Measurements from ENCODE around the gene VWA5B2. TPM values are rescaled to one million over a fixed set of nuclear protein-coding genes. Genes with fewer than 3 reads are reported as not detected.

Gene VWA5B2
- total RNA-seq, 1 experiment from 2014 or later, result 2.7 TPM

DNA sequence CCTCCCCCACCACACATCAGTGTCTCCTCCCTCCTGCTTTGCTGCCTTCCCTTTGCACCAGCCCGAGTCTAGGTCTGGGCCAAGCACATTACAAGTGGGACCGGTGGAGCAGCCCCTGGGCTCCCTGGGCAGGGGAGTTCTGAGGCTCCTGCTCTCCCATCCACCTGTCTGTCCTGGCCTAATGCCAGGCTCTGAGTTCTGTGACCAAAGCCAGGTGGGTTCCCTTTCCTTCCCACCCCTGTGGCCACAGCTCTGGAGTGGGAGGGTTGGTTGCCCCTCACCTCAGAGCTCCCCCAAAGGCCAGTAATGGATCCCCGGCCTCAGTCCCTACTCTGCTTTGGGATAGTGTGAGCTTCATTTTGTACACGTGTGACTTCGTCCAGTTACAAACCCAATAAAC, 45.7 kb upstream of the VWA5B2 start:
- TF ChIP-seq CTCF (conservative IDR thresholded peaks at IDR 0.05), result no peak
- H3K9me3 Mint-ChIP-seq, result no peaks in the 10 kb centered on the region; a peak in 1 of 5 replicates
- no peaks in the 10 kb centered on the region for H3K9me3 ChIP-seq (ENCODE audit: control insufficient read depth, low read depth, low read length)
- H3K27me3 Mint-ChIP-seq (ENCODE audit: low read depth), result peaks cover 1% of the 10 kb centered on the region; the same call in 1 of the 2 replicates
- no CpG with 5 or more reads among the region's 5 CpGs for WGBS (ENCODE audit: extremely low coverage, insufficient read length, low lambda C conversion rate)
- H3K4me1 ChIP-seq (ENCODE audit: insufficient read depth, low read length), result no peaks in the 10 kb centered on the region
- H3K9ac ChIP-seq (ENCODE audit: extremely low read depth, insufficient read length, low read length), result no peak overlapping the region
- DNase-seq, result no peak
- no peak overlapping the region for H3K14ac ChIP-seq (ENCODE audit: insufficient read depth, low read length)
- H2BK20ac ChIP-seq (ENCODE audit: low read depth, low read length, poor library complexity, severe bottlenecking), result no peak overlapping the region
- no peaks in the 10 kb centered on the region for H4K20me1 ChIP-seq (ENCODE audit: control insufficient read depth, insufficient read depth, insufficient read length)
- no peak overlapping the region for H2AK5ac ChIP-seq (ENCODE audit: insufficient read length, low read length)
- H4K91ac ChIP-seq (ENCODE audit: insufficient read length, low read depth, low read length), result no peak overlapping the region
- H3K23ac ChIP-seq (ENCODE audit: insufficient read length, low read depth, low read length), result no peak overlapping the region
- peaks cover 5% of the 10 kb centered on the region for H3K79me1 ChIP-seq (ENCODE audit: insufficient read depth, low read depth, low read length, poor library complexity, severe bottlenecking)
- H3K27ac ChIP-seq (ENCODE audit: insufficient read length, low read depth, low read length), result no peak overlapping the region
- no peak overlapping the region for H3K56ac ChIP-seq (ENCODE audit: insufficient read length, low read depth, low read length)
- H4K8ac ChIP-seq (replicated peaks; ENCODE audit: insufficient read length, low read depth, low read length), result no peak overlapping the region
- H2AFZ ChIP-seq (ENCODE audit: low read length), result no peak overlapping the region
- H3T11ph ChIP-seq (ENCODE audit: low read length), result no peak overlapping the region
- peaks cover 14% of the 10 kb centered on the region for H3K23me2 ChIP-seq (ENCODE audit: insufficient read length, low read depth, low read length, poor library complexity, severe bottlenecking)
- no peak overlapping the region for H2BK120ac ChIP-seq (ENCODE audit: low read depth, low read length, poor library complexity, severe bottlenecking)
- H3K4me1 Mint-ChIP-seq, result peaks cover 25 to 29% of the 10 kb centered on the region in 2 experiments
- H2BK15ac ChIP-seq (ENCODE audit: low read depth, low read length), result no peak overlapping the region
- no peaks in the 10 kb centered on the region for H3K27me3 ChIP-seq (ENCODE audit: insufficient read depth, low read length)
- peaks cover 5% of the 10 kb centered on the region; the same call in 1 of the 2 replicates for H3K79me2 ChIP-seq (ENCODE audit: insufficient read depth, low read length)
- no peak overlapping the region for H3K18ac ChIP-seq (ENCODE audit: insufficient read length, low read depth, low read length)
- H3K27ac Mint-ChIP-seq, result peak overlapping the region; percentile 72 to 93 (median 88); a peak in 4 of 7 replicates
- no peak overlapping the region for H3K4me3 Mint-ChIP-seq
- H3K4me2 ChIP-seq (ENCODE audit: insufficient read depth, insufficient read length, low read length), result no peak overlapping the region
- no peak overlapping the region for H3K4ac ChIP-seq (ENCODE audit: low read depth, low read length)
- no peak overlapping the region for H2BK5ac ChIP-seq (ENCODE audit: insufficient read length, low read length)
- peaks cover 62 to 80% (median 72%) of the 10 kb centered on the region in 3 experiments for H3K36me3 Mint-ChIP-seq (ENCODE audit: insufficient read depth in 1 of 3, low read depth in 3 of 3)
- no peak overlapping the region for H4K5ac ChIP-seq (ENCODE audit: insufficient read length, low read depth, low read length)
- H2BK12ac ChIP-seq (ENCODE audit: insufficient read length, low read depth, low read length), result no peak overlapping the region
